Neural cell (in vitro differentiated cells): ENCODE data around the gene TNFRSF14.

Experiments
- EZH2 ChIP-seq: fragments of 200-600, 300-800 bp; shearing (Covaris generic), sonication (generic); IDR thresholded peaks from 2 replicates; pipeline ENCODE4 v1.6.1; 2014; ENCODE audit warnings: antibody characterized with exemption, low read length, borderline replicate concordance, mild to moderate bottlenecking; ENCODE audit not compliant: insufficient read depth, poor library complexity, severe bottlenecking
- POLR2AphosphoS5 ChIP-seq: IDR thresholded peaks from 2 replicates; pipeline ENCODE4 v1.6.1; 2012
- TAF1 ChIP-seq: IDR thresholded peaks from 2 replicates; pipeline ENCODE4 v1.6.1; 2012; ENCODE audit warnings: low read depth
- TF ChIP-seq, protein P1 (sequence below): fragments of 450-650 bp; IDR thresholded peaks from 2 replicates; pipeline ENCODE4 v1.5.1; 2014; ENCODE audit warnings: antibody characterized with exemption, mild to moderate bottlenecking, moderate library complexity; ENCODE audit not compliant: poor library complexity, severe bottlenecking

DNA sequence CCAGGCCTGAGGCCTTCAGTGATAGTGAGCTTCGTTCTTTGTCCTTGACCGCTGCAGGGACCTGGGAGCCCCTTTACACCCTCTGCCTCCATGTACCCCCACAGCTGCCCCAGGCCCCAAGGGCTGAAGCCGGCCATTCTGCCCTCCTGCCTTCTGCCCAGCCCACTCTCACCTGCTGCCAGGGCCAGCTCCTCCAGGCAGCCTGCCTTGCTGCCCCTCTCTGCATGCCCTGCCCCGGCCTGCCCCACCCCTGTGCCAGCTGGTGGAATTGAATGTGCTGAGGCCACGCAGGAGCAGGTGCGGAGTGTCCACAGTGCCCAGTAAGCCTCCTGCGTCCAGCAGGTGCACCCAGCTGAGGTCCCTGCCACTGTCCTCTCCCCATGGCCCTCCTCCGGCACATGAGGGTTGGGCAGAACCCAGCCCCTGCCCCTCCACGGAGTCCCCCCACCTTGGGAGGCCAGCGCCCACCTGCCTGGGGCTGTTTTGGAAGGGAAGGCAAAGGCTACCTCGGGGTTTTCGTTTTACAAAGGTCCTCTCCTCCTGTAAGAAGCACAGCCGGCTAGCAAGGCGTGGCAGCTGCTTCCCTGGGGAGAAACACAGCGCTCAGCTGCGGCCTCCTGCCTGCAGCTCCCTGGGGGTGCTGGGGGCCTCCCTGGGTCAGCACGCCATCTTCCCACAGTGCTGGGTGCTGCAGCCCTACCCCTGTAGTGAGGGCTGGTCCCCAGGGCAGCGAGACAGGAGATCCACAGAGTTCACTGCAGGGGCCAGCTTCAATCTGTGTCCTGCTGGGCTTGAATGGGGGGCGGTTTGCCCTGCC lies 55.7 kb downstream of the TNFRSF14 start:
- TF ChIP-seq, protein P1, sequence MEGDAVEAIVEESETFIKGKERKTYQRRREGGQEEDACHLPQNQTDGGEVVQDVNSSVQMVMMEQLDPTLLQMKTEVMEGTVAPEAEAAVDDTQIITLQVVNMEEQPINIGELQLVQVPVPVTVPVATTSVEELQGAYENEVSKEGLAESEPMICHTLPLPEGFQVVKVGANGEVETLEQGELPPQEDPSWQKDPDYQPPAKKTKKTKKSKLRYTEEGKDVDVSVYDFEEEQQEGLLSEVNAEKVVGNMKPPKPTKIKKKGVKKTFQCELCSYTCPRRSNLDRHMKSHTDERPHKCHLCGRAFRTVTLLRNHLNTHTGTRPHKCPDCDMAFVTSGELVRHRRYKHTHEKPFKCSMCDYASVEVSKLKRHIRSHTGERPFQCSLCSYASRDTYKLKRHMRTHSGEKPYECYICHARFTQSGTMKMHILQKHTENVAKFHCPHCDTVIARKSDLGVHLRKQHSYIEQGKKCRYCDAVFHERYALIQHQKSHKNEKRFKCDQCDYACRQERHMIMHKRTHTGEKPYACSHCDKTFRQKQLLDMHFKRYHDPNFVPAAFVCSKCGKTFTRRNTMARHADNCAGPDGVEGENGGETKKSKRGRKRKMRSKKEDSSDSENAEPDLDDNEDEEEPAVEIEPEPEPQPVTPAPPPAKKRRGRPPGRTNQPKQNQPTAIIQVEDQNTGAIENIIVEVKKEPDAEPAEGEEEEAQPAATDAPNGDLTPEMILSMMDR, result no peak
- no peak for TF ChIP-seq POLR2AphosphoS5
- TF ChIP-seq EZH2, result no peak
- TF ChIP-seq TAF1, result no peak
